ENCODE measurements around the gene ATP8A2.

ATP8A2 gene

GRCh38 chr13:25645681-25646080 lies 273.9 kb downstream of the ATP8A2 start:
- no peak for DNase-seq

GRCh38 chr13:25649001-25649633 lies 277.3 kb downstream of the ATP8A2 start:
- DNase-seq: no peak

GRCh38 chr13:25652764-25653163 lies 281.0 kb downstream of the ATP8A2 start:
- no peak for DNase-seq

GRCh38 chr13:25654322-25654721 lies 282.5 kb downstream of the ATP8A2 start:
- no peak for DNase-seq

- no peak for DNase-seq
Measured at GRCh38 chr13:25657157-25657556, 285.4 kb downstream of the ATP8A2 start.

- DNase-seq: no peak
Measured at GRCh38 chr13:25659091-25659795, 287.5 kb downstream of the ATP8A2 start.

- no peak for DNase-seq
Measured at GRCh38 chr13:25660996-25661395, 289.2 kb downstream of the ATP8A2 start.

- no peak for DNase-seq
Measured at GRCh38 chr13:25662516-25662915, 290.7 kb downstream of the ATP8A2 start.

- no peak for DNase-seq
Measured at GRCh38 chr13:25668345-25668744, 296.6 kb downstream of the ATP8A2 start.

GRCh38 chr13:25673711-25674110 lies 301.9 kb downstream of the ATP8A2 start:
- DNase-seq: no peak

GRCh38 chr13:25674371-25674770 lies 302.6 kb downstream of the ATP8A2 start:
- no peak for DNase-seq

GRCh38 chr13:25675060-25675459 lies 303.3 kb downstream of the ATP8A2 start:
- no peak for DNase-seq

GRCh38 chr13:25677956-25678355 lies 306.2 kb downstream of the ATP8A2 start:
- no peak for DNase-seq

GRCh38 chr13:25678398-25678797 lies 306.6 kb downstream of the ATP8A2 start:
- DNase-seq: peak; percentile 11

- no peak for DNase-seq
Measured at GRCh38 chr13:25679159-25679558, 307.4 kb downstream of the ATP8A2 start.

- DNase-seq: no peak
Measured at GRCh38 chr13:25679936-25680335, 308.2 kb downstream of the ATP8A2 start.

- no peak for DNase-seq
Measured at GRCh38 chr13:25682276-25682675, 310.5 kb downstream of the ATP8A2 start.

- DNase-seq: no peak
Measured at GRCh38 chr13:25683056-25683455, 311.3 kb downstream of the ATP8A2 start.

- DNase-seq: no peak
Measured at GRCh38 chr13:25683662-25684370, 312.0 kb downstream of the ATP8A2 start.

GRCh38 chr13:25684491-25684890 lies 312.7 kb downstream of the ATP8A2 start:
- DNase-seq: no peak

- DNase-seq: no peak
Measured at GRCh38 chr13:25686831-25687470, 315.2 kb downstream of the ATP8A2 start.

- DNase-seq: no peak
Measured at GRCh38 chr13:25687471-25688225, 315.9 kb downstream of the ATP8A2 start.

GRCh38 chr13:25688536-25688935 lies 316.8 kb downstream of the ATP8A2 start:
- DNase-seq: no peak

Data from activated naive CD4-positive, alpha-beta T cell treated with anti-CD3 and anti-CD28 coated beads, Interleukin-2, amount 50 U/mL, for 16 hours (primary cell).